MCF 10A (cell line): ENCODE results near the gene ZBTB7C. TPM values are rescaled to one million over a fixed set of nuclear protein-coding genes. Genes with fewer than 3 reads are reported as not detected.

Experiments used
- BruUV-seq: library from RNA; stranded (reverse); fragments of 400-500 nt; replicated peaks from 2 replicates; lab custom pipeline; 2021; lab: Mats Ljungman, UMichigan
- CTCF ChIA-PET: fragments of 300-600 bp; sonication (Branson Sonifier 250); formaldehyde crosslinking; extraction: SDS; loops from one replicate; lab custom pipeline; 2021; ENCODE audit warnings: antibody characterized with exemption, inconsistent platforms; lab: Yijun Ruan, JAX
- POLR2A ChIA-PET: fragments of 300-600, 350-650 bp; sonication (Branson Sonifier 250); formaldehyde crosslinking; extraction: SDS; loops from one replicate; lab custom pipeline; 2020; ENCODE audit warnings: antibody characterized with exemption, inconsistent platforms; lab: Yijun Ruan, JAX
- DNase-seq: peaks from one replicate; pipeline ENCODE4 v3.0.0-alpha.2; 2018; ENCODE audit not compliant: unreplicated experiment
- H3K27ac Mint-ChIP-seq: one replicate; pipeline ENCODE4 v1.8.0; 2022; ENCODE audit warnings: mild to moderate bottlenecking, low read depth, mixed read lengths; ENCODE audit not compliant: unreplicated experiment
- H3K27me3 Mint-ChIP-seq: one replicate; pipeline ENCODE4 v1.8.0; 2022; ENCODE audit warnings: mixed read lengths; ENCODE audit not compliant: insufficient read depth, unreplicated experiment
- H3K36me3 Mint-ChIP-seq: one replicate; pipeline ENCODE4 v1.8.0; 2022; ENCODE audit warnings: mild to moderate bottlenecking, moderate library complexity, mixed read lengths; ENCODE audit not compliant: insufficient read depth, unreplicated experiment
- H3K4me1 Mint-ChIP-seq: one replicate; pipeline ENCODE4 v1.8.0; 2022; ENCODE audit warnings: mixed read lengths; ENCODE audit not compliant: insufficient read depth, unreplicated experiment
- H3K4me3 Mint-ChIP-seq: one replicate; pipeline ENCODE4 v1.8.0; 2022; ENCODE audit warnings: mild to moderate bottlenecking, moderate library complexity, mixed read lengths; ENCODE audit not compliant: unreplicated experiment
- H3K9me3 Mint-ChIP-seq: one replicate; pipeline ENCODE4 v1.8.0; 2022; ENCODE audit warnings: mixed read lengths; ENCODE audit not compliant: unreplicated experiment
- intact Hi-C: fragments of 100-400 bp; cut with micrococcal nuclease; formaldehyde crosslinking; loops from 2 replicates; pipeline ENCODE4 v1.14.1; 2022
- total RNA-seq: library from RNA; stranded (reverse); gene quantifications from 2 replicates; pipeline ENCODE4 v1.2.3, GENCODE V29; 2022
- TF ChIP-seq, protein P1 (sequence below): fragments of 200-600 bp; IDR thresholded peaks from one replicate; pipeline ENCODE4 v1.8.0; 2022; ENCODE audit warnings: antibody characterized with exemption, mild to moderate bottlenecking; ENCODE audit not compliant: unreplicated experiment

The ZBTB7C gene
- total RNA-seq, 1 experiment from 2014 or later, result 0.42 TPM

GRCh38 chr18:48052842-48053241 lies 356.3 kb downstream of the ZBTB7C start:
- Mint-ChIP-seq H3K27ac (no peak overlapping the region), H3K4me1 (peaks cover 5% of the 10 kb centered on the region), H3K9me3 (no peaks in the 10 kb centered on the region), H3K36me3 (no peaks in the 10 kb centered on the region), H3K4me3 (no peak overlapping the region), H3K27me3 (peaks cover 25% of the 10 kb centered on the region)
- no TSS peak for BruUV-seq
- no peak for DNase-seq
- TF ChIP-seq, protein P1, sequence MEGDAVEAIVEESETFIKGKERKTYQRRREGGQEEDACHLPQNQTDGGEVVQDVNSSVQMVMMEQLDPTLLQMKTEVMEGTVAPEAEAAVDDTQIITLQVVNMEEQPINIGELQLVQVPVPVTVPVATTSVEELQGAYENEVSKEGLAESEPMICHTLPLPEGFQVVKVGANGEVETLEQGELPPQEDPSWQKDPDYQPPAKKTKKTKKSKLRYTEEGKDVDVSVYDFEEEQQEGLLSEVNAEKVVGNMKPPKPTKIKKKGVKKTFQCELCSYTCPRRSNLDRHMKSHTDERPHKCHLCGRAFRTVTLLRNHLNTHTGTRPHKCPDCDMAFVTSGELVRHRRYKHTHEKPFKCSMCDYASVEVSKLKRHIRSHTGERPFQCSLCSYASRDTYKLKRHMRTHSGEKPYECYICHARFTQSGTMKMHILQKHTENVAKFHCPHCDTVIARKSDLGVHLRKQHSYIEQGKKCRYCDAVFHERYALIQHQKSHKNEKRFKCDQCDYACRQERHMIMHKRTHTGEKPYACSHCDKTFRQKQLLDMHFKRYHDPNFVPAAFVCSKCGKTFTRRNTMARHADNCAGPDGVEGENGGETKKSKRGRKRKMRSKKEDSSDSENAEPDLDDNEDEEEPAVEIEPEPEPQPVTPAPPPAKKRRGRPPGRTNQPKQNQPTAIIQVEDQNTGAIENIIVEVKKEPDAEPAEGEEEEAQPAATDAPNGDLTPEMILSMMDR, result no peak
- ChIA-PET CTCF (interaction anchor here (0.6 to 1.0 kb wide), 3 partner anchors 24 to 395 kb away, joined by 3 read pairs; no protein-coding TSS in a partner anchor), POLR2A (no interaction called here)
- intact Hi-C loops, result no loop called here

- Mint-ChIP-seq H3K4me1 (peaks cover 5% of the 10 kb centered on the region), H3K27ac (no peak overlapping the region), H3K27me3 (peaks cover 25% of the 10 kb centered on the region), H3K36me3 (no peaks in the 10 kb centered on the region), H3K4me3 (no peak overlapping the region), H3K9me3 (no peaks in the 10 kb centered on the region)
- BruUV-seq, result no TSS peak
- TF ChIP-seq, protein P1, result no peak
- ChIA-PET CTCF (interaction anchor here (0.6 to 1.0 kb wide), 3 partner anchors 24 to 395 kb away, joined by 3 read pairs; no protein-coding TSS in a partner anchor), POLR2A (no interaction called here)
- DNase-seq, result no peak
- intact Hi-C loops, result no loop called here
Observed at GRCh38 chr18:48051945-48052840, 357.0 kb downstream of the ZBTB7C start.

- peaks cover 7% of the 10 kb centered on the region for H3K9me3 Mint-ChIP-seq
- intact Hi-C loops, result no loop called here
- no peaks in the 10 kb centered on the region for H3K36me3 Mint-ChIP-seq
- no peak overlapping the region for H3K4me3 Mint-ChIP-seq
- BruUV-seq, result no TSS peak
- ChIA-PET CTCF (interaction anchor here (0.9 to 1.4 kb wide), 3 partner anchors 17 to 397 kb away, joined by 3 to 4 read pairs (median 3); no protein-coding TSS in a partner anchor), POLR2A (interaction anchor here (0.7 kb wide), 2 partner anchors 274 to 899 kb away, joined by 3 read pairs; no protein-coding TSS in a partner anchor)
- no peak for DNase-seq
- H3K27ac Mint-ChIP-seq, result no peak overlapping the region
- peaks cover 5% of the 10 kb centered on the region for H3K4me1 Mint-ChIP-seq
- TF ChIP-seq, protein P1, result no peak
- peaks cover 14% of the 10 kb centered on the region for H3K27me3 Mint-ChIP-seq
Observed at GRCh38 chr18:48050176-48050575, 359.0 kb downstream of the ZBTB7C start.

DNA sequence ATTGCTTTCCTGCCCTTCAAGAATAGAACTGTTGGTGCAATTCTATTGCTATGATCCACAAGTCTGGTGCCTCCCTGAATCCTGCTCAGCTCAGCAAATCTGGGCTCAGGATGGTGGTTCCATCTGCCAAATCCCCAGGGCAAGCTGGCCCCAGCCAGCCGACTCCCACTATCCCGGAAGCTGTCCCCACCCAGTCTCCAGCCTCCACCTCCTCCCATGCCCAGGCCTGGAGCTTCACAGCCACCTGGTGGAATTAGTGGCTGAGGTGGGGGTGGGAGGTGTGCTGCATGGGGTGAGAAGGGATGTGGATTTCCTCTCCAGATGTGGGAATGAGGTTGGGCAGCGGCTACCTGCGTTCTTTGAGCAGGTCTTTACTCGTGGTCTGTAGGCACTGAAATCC lies 359.4 kb downstream of the ZBTB7C start:
- intact Hi-C loops, result no loop called here
- POLR2A ChIA-PET, result interaction anchor here (0.7 kb wide), 2 partner anchors 274 to 899 kb away, joined by 3 read pairs; no protein-coding TSS in a partner anchor
- TF ChIP-seq, protein P1, result no peak
- peaks cover 5% of the 10 kb centered on the region for H3K4me1 Mint-ChIP-seq
- H3K9me3 Mint-ChIP-seq, result peaks cover 7% of the 10 kb centered on the region
- BruUV-seq, result no TSS peak
- no peak overlapping the region for H3K27ac Mint-ChIP-seq
- no peak for DNase-seq
- CTCF ChIA-PET, result interaction anchor here (0.6 to 1.4 kb wide), 3 partner anchors 16 to 397 kb away, joined by 3 to 4 read pairs (median 3); no protein-coding TSS in a partner anchor
- no peak overlapping the region for H3K4me3 Mint-ChIP-seq
- no peaks in the 10 kb centered on the region for H3K36me3 Mint-ChIP-seq
- H3K27me3 Mint-ChIP-seq, result peaks cover 10% of the 10 kb centered on the region
